Caco-2 (cell line): Measurements from ENCODE around the gene GSG1L. TPM values are rescaled to one million over a fixed set of nuclear protein-coding genes. Genes with fewer than 3 reads are reported as not detected.

Source experiments
- BruUV-seq: library from RNA; stranded (reverse); fragments of 400-500 nt; replicated peaks from 2 replicates; lab custom pipeline; 2021; lab: Mats Ljungman, UMichigan
- CTCF ChIA-PET: fragments of 300-600 bp; sonication (Branson Sonifier 250); formaldehyde crosslinking; loops from one replicate; lab custom pipeline; 2022; ENCODE audit warnings: antibody characterized with exemption; lab: Charles Lee
- POLR2A ChIA-PET: fragments of 300-600 bp; sonication (Branson Sonifier 250); formaldehyde crosslinking; loops from one replicate; lab custom pipeline; 2022; ENCODE audit warnings: antibody characterized with exemption; lab: Charles Lee
- DNase-seq, 2 experiments: peaks; one replicate each; pipeline versions ENCODE4 v3.0.0 to v3.0.0-alpha.2; 2020 to 2022
- H3K27me3 ChIP-seq: replicated peaks from 2 replicates; pipeline ENCODE4 v1.6.0; 2011; ENCODE audit warnings: low read length; ENCODE audit not compliant: control insufficient read depth, insufficient read depth
- H3K36me3 ChIP-seq: 2 replicates; pipeline ENCODE4 v1.5.1; 2011; ENCODE audit warnings: low read length; ENCODE audit not compliant: control insufficient read depth, insufficient read depth
- H3K4me1 ChIP-seq: fragments of 250-450 bp; sonication (Bioruptor Pico); 2 replicates; pipeline ENCODE4 v1.5.1; 2020; ENCODE audit warnings: mild to moderate bottlenecking
- H3K4me3 ChIP-seq: 2 replicates; pipeline ENCODE4 v1.5.1; 2011; ENCODE audit warnings: low read depth, mild to moderate bottlenecking, control low read depth, low read length
- H3K9me3 ChIP-seq: fragments of 250-450 bp; sonication (Bioruptor Pico); 2 replicates; pipeline ENCODE4 v1.5.1; 2020; ENCODE audit warnings: mild to moderate bottlenecking, moderate library complexity
- H3K27ac Mint-ChIP-seq: one replicate; pipeline ENCODE4 v1.8.0; 2022; ENCODE audit warnings: mixed read lengths; ENCODE audit not compliant: unreplicated experiment
- H3K27me3 Mint-ChIP-seq: one replicate; pipeline ENCODE4 v1.8.0; 2022; ENCODE audit warnings: mixed read lengths; ENCODE audit not compliant: insufficient read depth, unreplicated experiment
- H3K36me3 Mint-ChIP-seq: one replicate; pipeline ENCODE4 v1.8.0; 2022; ENCODE audit warnings: mild to moderate bottlenecking, mixed read lengths; ENCODE audit not compliant: insufficient read depth, unreplicated experiment
- H3K4me1 Mint-ChIP-seq: one replicate; pipeline ENCODE4 v1.8.0; 2022; ENCODE audit warnings: low read depth, mixed read lengths; ENCODE audit not compliant: unreplicated experiment
- H3K4me3 Mint-ChIP-seq: one replicate; pipeline ENCODE4 v1.8.0; 2022; ENCODE audit warnings: mild to moderate bottlenecking, moderate library complexity, mixed read lengths; ENCODE audit not compliant: unreplicated experiment
- H3K9me3 Mint-ChIP-seq: one replicate; pipeline ENCODE4 v1.8.0; 2022; ENCODE audit warnings: mixed read lengths; ENCODE audit not compliant: unreplicated experiment
- CTCF ChIP-seq, 2 experiments: fragments of 200-600 bp in 1 of 2; IDR thresholded peaks; 1 replicate in 1 of 2; 2 replicates in 1 of 2; pipeline versions ENCODE4 v1.5.1 to v1.8.0; 2011 to 2022; ENCODE audit warnings: antibody characterized with exemption in 1 of 2, control low read depth in 1 of 2, inconsistent platforms in 1 of 2, low read depth in 1 of 2, low read length in 1 of 2, mild to moderate bottlenecking in 1 of 2, moderate library complexity in 1 of 2; ENCODE audit not compliant: insufficient read depth in 1 of 2, severe bottlenecking in 1 of 2, unreplicated experiment in 1 of 2
- intact Hi-C: fragments of 100-400 bp; cut with micrococcal nuclease; formaldehyde crosslinking; loops from one replicate; pipeline ENCODE4 v1.10.0; 2022; ENCODE audit not compliant: unreplicated experiment
- total RNA-seq: library from RNA; stranded (reverse); gene quantifications from 2 replicates; pipeline ENCODE4 v1.2.3, GENCODE V29; 2022

Gene GSG1L
- total RNA-seq, 1 experiment from 2014 or later = not detected

- intact Hi-C loops = no loop called here
- Mint-ChIP-seq H3K27me3 (no peaks in the 10 kb centered on the region), H3K4me1 (no peaks in the 10 kb centered on the region), H3K9me3 (no peaks in the 10 kb centered on the region), H3K4me3 (no peak overlapping the region), H3K36me3 (peaks cover 6% of the 10 kb centered on the region), H3K27ac (no peak overlapping the region)
- no peaks in the 10 kb centered on the region for H3K9me3 ChIP-seq
- DNase-seq = no peak
- no peaks in the 10 kb centered on the region for H3K36me3 ChIP-seq
- no peaks in the 10 kb centered on the region for H3K4me1 ChIP-seq
- ChIA-PET POLR2A (no interaction called here), CTCF (no interaction called here)
- TF ChIP-seq CTCF (IDR thresholded peaks at IDR 0.05; ENCODE audit: insufficient read depth in 1 of 2, low read depth in 1 of 2, low read length in 1 of 2, severe bottlenecking in 1 of 2, unreplicated experiment in 1 of 2) = no peak
- no TSS peak for BruUV-seq
- H3K4me3 ChIP-seq = no peak overlapping the region
- no peaks in the 10 kb centered on the region for H3K27me3 ChIP-seq
Measured at GRCh38 chr16:28087140-28087660, 23.7 kb upstream of the GSG1L start.

DNA sequence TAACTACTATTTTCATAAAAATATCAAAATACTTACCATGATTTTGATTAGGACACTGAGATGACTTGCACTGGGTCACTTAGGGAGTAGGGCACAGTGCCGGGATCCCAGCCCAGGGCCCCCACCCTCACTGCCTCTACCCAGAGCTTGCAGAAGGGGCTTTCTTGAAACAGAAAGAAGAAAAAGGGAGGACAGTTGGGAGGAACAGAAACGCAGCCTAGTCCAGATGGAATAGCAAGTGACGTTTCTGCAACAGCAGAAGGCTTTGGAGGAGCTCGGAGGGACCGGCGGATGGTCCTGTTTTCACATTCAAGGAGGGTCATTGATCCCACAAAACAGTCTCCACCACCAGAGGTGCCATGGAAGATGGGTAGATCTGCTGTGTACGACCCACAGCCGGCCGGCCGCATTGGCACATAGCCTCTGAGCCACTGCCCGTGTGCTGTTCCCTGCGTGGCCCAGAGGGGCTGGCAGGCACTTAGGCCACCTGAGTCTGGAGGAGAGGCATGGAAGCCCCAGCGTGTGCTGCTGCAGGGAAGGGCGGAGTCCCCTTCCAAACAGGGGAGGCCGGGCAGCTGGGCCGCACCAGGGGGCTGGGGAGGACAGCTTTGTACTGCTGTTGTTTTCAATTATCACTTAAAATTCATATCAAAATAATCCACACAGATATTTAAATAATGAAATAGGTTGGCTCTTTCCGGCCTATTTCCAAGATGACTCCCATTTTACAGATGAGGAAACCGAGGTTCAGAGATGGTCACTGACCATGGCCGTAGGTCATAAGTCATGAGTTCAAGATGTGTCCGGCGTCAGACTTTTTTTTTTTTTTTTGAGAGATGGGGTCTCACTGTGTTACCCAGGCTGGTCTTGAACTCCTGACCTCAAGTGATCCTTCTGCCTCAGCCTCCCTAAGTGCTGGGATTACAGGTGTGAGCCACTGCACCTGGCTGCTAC lies 22.9 kb upstream of the GSG1L start:
- peaks cover 6% of the 10 kb centered on the region for H3K36me3 Mint-ChIP-seq
- H3K4me1 Mint-ChIP-seq = no peaks in the 10 kb centered on the region
- no peak overlapping the region for H3K4me3 Mint-ChIP-seq
- no peak overlapping the region for H3K27ac Mint-ChIP-seq
- BruUV-seq = no TSS peak
- H3K27me3 Mint-ChIP-seq = no peaks in the 10 kb centered on the region
- ChIA-PET CTCF (no interaction called here), POLR2A (no interaction called here)
- no peaks in the 10 kb centered on the region for H3K9me3 Mint-ChIP-seq
- DNase-seq = no peak
- no peak overlapping the region for H3K4me3 ChIP-seq
- H3K9me3 ChIP-seq = no peaks in the 10 kb centered on the region
- no peaks in the 10 kb centered on the region for H3K36me3 ChIP-seq
- H3K27me3 ChIP-seq = no peaks in the 10 kb centered on the region
- H3K4me1 ChIP-seq = no peaks in the 10 kb centered on the region
- intact Hi-C loops = no loop called here
- no peak for TF ChIP-seq CTCF (IDR thresholded peaks at IDR 0.05; ENCODE audit: insufficient read depth in 1 of 2, low read depth in 1 of 2, low read length in 1 of 2, severe bottlenecking in 1 of 2, unreplicated experiment in 1 of 2)

- no peak for DNase-seq
- no TSS peak for BruUV-seq
- Mint-ChIP-seq H3K36me3 (no peaks in the 10 kb centered on the region), H3K27me3 (no peaks in the 10 kb centered on the region), H3K27ac (no peak overlapping the region), H3K4me1 (no peaks in the 10 kb centered on the region), H3K4me3 (no peak overlapping the region), H3K9me3 (no peaks in the 10 kb centered on the region)
- intact Hi-C loops = no loop called here
- TF ChIP-seq CTCF (IDR thresholded peaks at IDR 0.05; ENCODE audit: insufficient read depth in 1 of 2, low read depth in 1 of 2, low read length in 1 of 2, severe bottlenecking in 1 of 2, unreplicated experiment in 1 of 2) = no peak
- Histone ChIP-seq H3K4me1 (no peaks in the 10 kb centered on the region), H3K9me3 (no peaks in the 10 kb centered on the region), H3K36me3 (no peaks in the 10 kb centered on the region), H3K4me3 (no peak overlapping the region), H3K27me3 (no peaks in the 10 kb centered on the region)
- CTCF ChIA-PET = no interaction called here
- POLR2A ChIA-PET = no interaction called here
Measured at GRCh38 chr16:28085389-28086171, 22.1 kb upstream of the GSG1L start.
